ENCODE measurements around the gene FLVCR2.

Gene FLVCR2

GRCh38 chr14:75539162-75539560 lies 39.3 kb upstream of the FLVCR2 start:
- no peak for DNase-seq (ENCODE audit: low read depth, low spot score)
- peaks cover 3% of the 10 kb centered on the region for H3K4me1 ChIP-seq (ENCODE audit: insufficient read depth, insufficient read length)
- H3K36me3 ChIP-seq (ENCODE audit: insufficient read depth, insufficient read length, low read length) = no peaks in the 10 kb centered on the region
- no peaks in the 10 kb centered on the region for H3K27me3 ChIP-seq (ENCODE audit: insufficient read depth, insufficient read length)
- H3K4me3 ChIP-seq (ENCODE audit: insufficient read length, low read depth) = no peak overlapping the region
- no peak overlapping the region for H3K9ac ChIP-seq (ENCODE audit: insufficient read length, low read depth)
- no peaks in the 10 kb centered on the region for H3K9me3 ChIP-seq (ENCODE audit: insufficient read depth, low read length)
- TF ChIP-seq YY1 (IDR thresholded peaks at IDR 0.05; ENCODE audit: insufficient read depth, insufficient read length) (no peak), ZNF274 (IDR thresholded peaks at IDR 0.05; ENCODE audit: low read depth, low read length) (no peak), SUZ12 (IDR thresholded peaks at IDR 0.05; ENCODE audit: extremely low read depth, insufficient read depth, insufficient read length) (no peak)

- H3K36me3 ChIP-seq (ENCODE audit: insufficient read depth, insufficient read length, low read length) = no peaks in the 10 kb centered on the region
- H3K4me3 ChIP-seq (ENCODE audit: insufficient read length, low read depth) = no peak overlapping the region
- H3K4me1 ChIP-seq (ENCODE audit: insufficient read depth, insufficient read length) = peaks cover 3% of the 10 kb centered on the region
- no peak for DNase-seq (ENCODE audit: low read depth, low spot score)
- H3K9me3 ChIP-seq (ENCODE audit: insufficient read depth, low read length) = no peaks in the 10 kb centered on the region
- H3K9ac ChIP-seq (ENCODE audit: insufficient read length, low read depth) = no peak overlapping the region
- TF ChIP-seq SUZ12 (IDR thresholded peaks at IDR 0.05; ENCODE audit: extremely low read depth, insufficient read depth, insufficient read length) = no peak
- TF ChIP-seq YY1 (IDR thresholded peaks at IDR 0.05; ENCODE audit: insufficient read depth, insufficient read length) = no peak
- no peak for TF ChIP-seq ZNF274 (IDR thresholded peaks at IDR 0.05; ENCODE audit: low read depth, low read length)
- H3K27me3 ChIP-seq (ENCODE audit: insufficient read depth, insufficient read length) = no peaks in the 10 kb centered on the region
Observed at GRCh38 chr14:75539561-75540478, 38.6 kb upstream of the FLVCR2 start.

- no peaks in the 10 kb centered on the region for H3K27me3 ChIP-seq (ENCODE audit: insufficient read depth, insufficient read length)
- H3K9me3 ChIP-seq (ENCODE audit: insufficient read depth, low read length) = no peaks in the 10 kb centered on the region
- H3K4me1 ChIP-seq (ENCODE audit: insufficient read depth, insufficient read length) = peaks cover 3% of the 10 kb centered on the region
- no peak overlapping the region for H3K9ac ChIP-seq (ENCODE audit: insufficient read length, low read depth)
- no peaks in the 10 kb centered on the region for H3K36me3 ChIP-seq (ENCODE audit: insufficient read depth, insufficient read length, low read length)
- H3K4me3 ChIP-seq (ENCODE audit: insufficient read length, low read depth) = no peak overlapping the region
- no peak for DNase-seq (ENCODE audit: low read depth, low spot score)
- no peak for TF ChIP-seq YY1 (IDR thresholded peaks at IDR 0.05; ENCODE audit: insufficient read depth, insufficient read length)
- no peak for TF ChIP-seq SUZ12 (IDR thresholded peaks at IDR 0.05; ENCODE audit: extremely low read depth, insufficient read depth, insufficient read length)
- TF ChIP-seq ZNF274 (IDR thresholded peaks at IDR 0.05; ENCODE audit: low read depth, low read length) = no peak
Observed at GRCh38 chr14:75540479-75540851, 38.0 kb upstream of the FLVCR2 start.

- Histone ChIP-seq H3K27me3 (ENCODE audit: insufficient read depth, insufficient read length) (no peaks in the 10 kb centered on the region), H3K9ac (ENCODE audit: insufficient read length, low read depth) (no peak overlapping the region), H3K36me3 (ENCODE audit: insufficient read depth, insufficient read length, low read length) (no peaks in the 10 kb centered on the region), H3K9me3 (ENCODE audit: insufficient read depth, low read length) (no peaks in the 10 kb centered on the region), H3K4me3 (ENCODE audit: insufficient read length, low read depth) (no peak overlapping the region), H3K4me1 (ENCODE audit: insufficient read depth, insufficient read length) (peaks cover 3% of the 10 kb centered on the region)
- no peak for DNase-seq (ENCODE audit: low read depth, low spot score)
- TF ChIP-seq ZNF274 (IDR thresholded peaks at IDR 0.05; ENCODE audit: low read depth, low read length) = no peak
- TF ChIP-seq SUZ12 (IDR thresholded peaks at IDR 0.05; ENCODE audit: extremely low read depth, insufficient read depth, insufficient read length) = no peak
- no peak for TF ChIP-seq YY1 (IDR thresholded peaks at IDR 0.05; ENCODE audit: insufficient read depth, insufficient read length)
Observed at GRCh38 chr14:75542588-75543091, 35.8 kb upstream of the FLVCR2 start.

- Histone ChIP-seq H3K9ac (ENCODE audit: insufficient read length, low read depth) (no peak overlapping the region), H3K4me3 (ENCODE audit: insufficient read length, low read depth) (no peak overlapping the region), H3K27me3 (ENCODE audit: insufficient read depth, insufficient read length) (no peaks in the 10 kb centered on the region), H3K9me3 (ENCODE audit: insufficient read depth, low read length) (no peaks in the 10 kb centered on the region), H3K4me1 (ENCODE audit: insufficient read depth, insufficient read length) (peaks cover 3% of the 10 kb centered on the region), H3K36me3 (ENCODE audit: insufficient read depth, insufficient read length, low read length) (no peaks in the 10 kb centered on the region)
- no peak for DNase-seq (ENCODE audit: low read depth, low spot score)
- TF ChIP-seq YY1 (IDR thresholded peaks at IDR 0.05; ENCODE audit: insufficient read depth, insufficient read length) (no peak), SUZ12 (IDR thresholded peaks at IDR 0.05; ENCODE audit: extremely low read depth, insufficient read depth, insufficient read length) (no peak), ZNF274 (IDR thresholded peaks at IDR 0.05; ENCODE audit: low read depth, low read length) (no peak)
Observed at GRCh38 chr14:75543253-75543652, 35.2 kb upstream of the FLVCR2 start.

- Histone ChIP-seq H3K27me3 (ENCODE audit: insufficient read depth, insufficient read length) (no peaks in the 10 kb centered on the region), H3K9ac (ENCODE audit: insufficient read length, low read depth) (no peak overlapping the region), H3K9me3 (ENCODE audit: insufficient read depth, low read length) (no peaks in the 10 kb centered on the region), H3K36me3 (ENCODE audit: insufficient read depth, insufficient read length, low read length) (no peaks in the 10 kb centered on the region), H3K4me3 (ENCODE audit: insufficient read length, low read depth) (no peak overlapping the region), H3K4me1 (ENCODE audit: insufficient read depth, insufficient read length) (peaks cover 3% of the 10 kb centered on the region)
- no peak for DNase-seq (ENCODE audit: low read depth, low spot score)
- TF ChIP-seq SUZ12 (IDR thresholded peaks at IDR 0.05; ENCODE audit: extremely low read depth, insufficient read depth, insufficient read length) = no peak
- TF ChIP-seq ZNF274 (IDR thresholded peaks at IDR 0.05; ENCODE audit: low read depth, low read length) = no peak
Observed at GRCh38 chr14:75543786-75544185, 34.6 kb upstream of the FLVCR2 start.

- H3K27me3 ChIP-seq (ENCODE audit: insufficient read depth, insufficient read length) = no peaks in the 10 kb centered on the region
- H3K9ac ChIP-seq (ENCODE audit: insufficient read length, low read depth) = no peak overlapping the region
- no peak overlapping the region for H3K4me3 ChIP-seq (ENCODE audit: insufficient read length, low read depth)
- DNase-seq (ENCODE audit: low read depth, low spot score) = no peak
- no peaks in the 10 kb centered on the region for H3K9me3 ChIP-seq (ENCODE audit: insufficient read depth, low read length)
- TF ChIP-seq ZNF274 (IDR thresholded peaks at IDR 0.05; ENCODE audit: low read depth, low read length) = no peak
- no peak for TF ChIP-seq YY1 (IDR thresholded peaks at IDR 0.05; ENCODE audit: insufficient read depth, insufficient read length)
- TF ChIP-seq SUZ12 (IDR thresholded peaks at IDR 0.05; ENCODE audit: extremely low read depth, insufficient read depth, insufficient read length) = no peak
- no peaks in the 10 kb centered on the region for H3K36me3 ChIP-seq (ENCODE audit: insufficient read depth, insufficient read length, low read length)
- H3K4me1 ChIP-seq (ENCODE audit: insufficient read depth, insufficient read length) = peaks cover 3% of the 10 kb centered on the region
Observed at GRCh38 chr14:75545907-75546306, 32.5 kb upstream of the FLVCR2 start.

All from NT2/D1 (cell line).